ENCODE measurements around the gene OR13A1.

DNA sequence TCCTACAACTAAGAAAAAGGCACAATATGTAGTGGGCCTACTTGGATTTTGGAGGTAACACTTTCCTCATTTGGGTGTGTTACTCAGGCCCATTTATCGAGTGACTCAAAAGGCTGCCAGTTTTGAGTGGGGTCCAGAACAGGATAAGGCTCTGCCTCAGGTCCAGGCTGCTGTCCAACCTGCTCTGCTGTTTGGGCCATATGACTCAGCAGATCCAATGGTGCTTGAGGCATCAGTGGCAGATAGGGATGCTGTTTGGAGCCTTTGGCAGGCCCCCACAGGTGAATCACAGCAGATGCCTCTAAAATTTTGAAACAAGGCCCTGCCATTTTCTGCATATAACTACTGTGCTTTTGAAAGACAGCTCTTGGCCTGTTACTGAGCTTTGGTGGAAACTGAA is 24.5 kb upstream of the OR13A1 start:
- TF ChIP-seq EZH2 (optimal IDR thresholded peaks at IDR 0.05; ENCODE audit: low read depth, low read length) (no peak), EZH2phosphoT487 (IDR thresholded peaks at IDR 0.05; ENCODE audit: low read length) (no peak)
- TF ChIP-seq, protein P1, sequence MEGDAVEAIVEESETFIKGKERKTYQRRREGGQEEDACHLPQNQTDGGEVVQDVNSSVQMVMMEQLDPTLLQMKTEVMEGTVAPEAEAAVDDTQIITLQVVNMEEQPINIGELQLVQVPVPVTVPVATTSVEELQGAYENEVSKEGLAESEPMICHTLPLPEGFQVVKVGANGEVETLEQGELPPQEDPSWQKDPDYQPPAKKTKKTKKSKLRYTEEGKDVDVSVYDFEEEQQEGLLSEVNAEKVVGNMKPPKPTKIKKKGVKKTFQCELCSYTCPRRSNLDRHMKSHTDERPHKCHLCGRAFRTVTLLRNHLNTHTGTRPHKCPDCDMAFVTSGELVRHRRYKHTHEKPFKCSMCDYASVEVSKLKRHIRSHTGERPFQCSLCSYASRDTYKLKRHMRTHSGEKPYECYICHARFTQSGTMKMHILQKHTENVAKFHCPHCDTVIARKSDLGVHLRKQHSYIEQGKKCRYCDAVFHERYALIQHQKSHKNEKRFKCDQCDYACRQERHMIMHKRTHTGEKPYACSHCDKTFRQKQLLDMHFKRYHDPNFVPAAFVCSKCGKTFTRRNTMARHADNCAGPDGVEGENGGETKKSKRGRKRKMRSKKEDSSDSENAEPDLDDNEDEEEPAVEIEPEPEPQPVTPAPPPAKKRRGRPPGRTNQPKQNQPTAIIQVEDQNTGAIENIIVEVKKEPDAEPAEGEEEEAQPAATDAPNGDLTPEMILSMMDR (IDR thresholded peaks at IDR 0.05; ENCODE audit: low read length) = no peak
